Trophoblast cell (in vitro differentiated cells and primary cell): ENCODE measurements around the gene VPS26C.

Experiments used
- DNase-seq, 2 donors: peaks; one replicate each; pipeline ENCODE4 v3.0.0-alpha.2; 2016
- H2AFZ ChIP-seq: 2 replicates; pipeline ENCODE4 v1.6.1; 2013; ENCODE audit warnings: low read length, moderate library complexity, mild to moderate bottlenecking; ENCODE audit not compliant: insufficient read depth, poor library complexity
- H2AK5ac ChIP-seq: 2 replicates; pipeline ENCODE4 v1.6.1; 2013; ENCODE audit warnings: mild to moderate bottlenecking, low read length
- H2BK120ac ChIP-seq: 2 replicates; pipeline ENCODE4 v1.6.1; 2013; ENCODE audit warnings: low read length, mild to moderate bottlenecking, moderate library complexity; ENCODE audit not compliant: insufficient read depth, poor library complexity
- H2BK12ac ChIP-seq: 2 replicates; pipeline ENCODE4 v1.6.1; 2013; ENCODE audit warnings: mild to moderate bottlenecking, low read length, moderate library complexity
- H2BK5ac ChIP-seq: 2 replicates; pipeline ENCODE4 v1.6.1; 2013; ENCODE audit warnings: low read length, low read depth, moderate library complexity, mild to moderate bottlenecking; ENCODE audit not compliant: poor library complexity
- H3K14ac ChIP-seq: 2 replicates; pipeline ENCODE4 v1.6.1; 2013; ENCODE audit warnings: mild to moderate bottlenecking, low read length
- H3K18ac ChIP-seq: 2 replicates; pipeline ENCODE4 v1.6.1; 2013; ENCODE audit warnings: mild to moderate bottlenecking, low read length
- H3K23ac ChIP-seq: 2 replicates; pipeline ENCODE4 v1.6.1; 2013; ENCODE audit warnings: low read length
- H3K27ac ChIP-seq: 2 replicates; pipeline ENCODE4 v1.5.1; 2013; ENCODE audit warnings: low read depth, mild to moderate bottlenecking, inconsistent platforms, low read length, moderate library complexity
- H3K27me3 ChIP-seq: 2 replicates; pipeline ENCODE4 v1.6.1; 2013; ENCODE audit warnings: inconsistent platforms, mild to moderate bottlenecking, low read length, moderate library complexity; ENCODE audit not compliant: insufficient read depth
- H3K36me3 ChIP-seq, 2 experiments: 1 replicate in 1 of 2; 2 replicates in 1 of 2; pipeline ENCODE4 v1.6.1; 2013; ENCODE audit warnings: low read length in 2 of 2, mild to moderate bottlenecking in 2 of 2, moderate library complexity in 1 of 2; ENCODE audit not compliant: insufficient read depth in 2 of 2, control insufficient read depth in 1 of 2
- H3K4ac ChIP-seq: 2 replicates; pipeline ENCODE4 v1.6.1; 2013; ENCODE audit warnings: low read depth, mild to moderate bottlenecking, low read length, moderate library complexity
- H3K4me1 ChIP-seq, 2 experiments: 1 replicate in 1 of 2; 2 replicates in 1 of 2; pipeline ENCODE4 v1.6.1; 2013; ENCODE audit warnings: low read length in 2 of 2, mild to moderate bottlenecking in 2 of 2, moderate library complexity in 1 of 2; ENCODE audit not compliant: insufficient read depth in 2 of 2, control insufficient read depth in 1 of 2
- H3K4me2 ChIP-seq: 2 replicates; pipeline ENCODE4 v1.6.1; 2013; ENCODE audit warnings: inconsistent platforms, mild to moderate bottlenecking, low read length, moderate library complexity
- H3K4me3 ChIP-seq: 2 replicates; pipeline ENCODE4 v1.5.1; 2013; ENCODE audit warnings: mild to moderate bottlenecking, low read depth, low read length, inconsistent platforms
- H3K79me1 ChIP-seq: one replicate; pipeline ENCODE4 v1.6.1; 2013; ENCODE audit warnings: low read length
- H3K79me2 ChIP-seq: 2 replicates; pipeline ENCODE4 v1.6.1; 2013; ENCODE audit warnings: low read length, mild to moderate bottlenecking; ENCODE audit not compliant: control insufficient read depth, insufficient read depth, poor library complexity
- H3K9ac ChIP-seq: 2 replicates; pipeline ENCODE4 v1.6.1; 2013; ENCODE audit warnings: mild to moderate bottlenecking, low read length
- H3K9me3 ChIP-seq: 2 replicates; pipeline ENCODE4 v1.6.1; 2013; ENCODE audit warnings: low read depth, mild to moderate bottlenecking, control low read depth, inconsistent platforms, low read length; ENCODE audit not compliant: insufficient read depth
- H4K12ac ChIP-seq: 2 replicates; pipeline ENCODE4 v1.6.1; 2013; ENCODE audit warnings: low read depth, mild to moderate bottlenecking, low read length, moderate library complexity
- H4K8ac ChIP-seq: 2 replicates; pipeline ENCODE4 v1.6.1; 2013; ENCODE audit warnings: low read depth, mild to moderate bottlenecking, low read length, moderate library complexity
- H4K91ac ChIP-seq: one replicate; pipeline ENCODE4 v1.6.1; 2013; ENCODE audit warnings: low read depth, mild to moderate bottlenecking, low read length, moderate library complexity
- WGBS: extraction: QIAGEN DNeasy Blood & Tissue Kit; methylation state at CpG from one replicate; pipeline ENCODE4 v1.1.7; 2013; ENCODE audit warnings: missing lambda C conversion rate; ENCODE audit not compliant: insufficient read length, insufficient coverage; ENCODE audit errors: extremely low coverage; 5-methylcytosine and 5-hydroxymethylcytosine counted together

Gene VPS26C

DNA sequence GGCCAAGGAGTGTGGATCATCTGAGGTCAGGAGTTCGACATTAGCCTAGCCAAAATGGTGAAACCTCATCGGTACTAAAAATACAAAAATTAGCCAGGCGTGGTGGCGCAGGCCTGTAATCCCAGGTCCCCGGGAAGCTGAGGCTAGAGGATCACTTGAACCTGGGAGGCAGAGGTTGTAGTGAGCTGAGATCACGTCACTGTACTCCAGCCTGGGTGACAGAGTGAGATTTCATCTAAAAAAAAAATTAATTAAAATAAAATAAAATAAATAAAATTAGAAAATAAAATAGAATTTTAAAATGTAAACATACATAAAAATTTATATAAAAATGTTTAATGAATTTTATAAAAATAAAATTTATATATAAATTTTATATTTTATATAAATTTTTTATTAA lies 5.8 kb upstream of the VPS26C start:
- H3K9me3 ChIP-seq: no peaks in the 10 kb centered on the region
- no peak overlapping the region for H2AFZ ChIP-seq
- no peak overlapping the region for H3K27ac ChIP-seq
- H3K79me1 ChIP-seq: peaks cover 3% of the 10 kb centered on the region
- no peaks in the 10 kb centered on the region for H3K27me3 ChIP-seq
- H2BK12ac ChIP-seq: no peak overlapping the region
- no peak overlapping the region for H3K23ac ChIP-seq
- H3K4me3 ChIP-seq: no peak overlapping the region
- no peak overlapping the region for H2BK5ac ChIP-seq
- H4K8ac ChIP-seq: no peak overlapping the region
- no peak overlapping the region for H3K14ac ChIP-seq
- peaks cover under 1% of the 10 kb centered on the region for H3K79me2 ChIP-seq
- no peak overlapping the region for H3K4me2 ChIP-seq
- no peak overlapping the region for H3K18ac ChIP-seq
- H3K9ac ChIP-seq: no peak overlapping the region
- H3K4me1 ChIP-seq: no peaks in the 10 kb centered on the region
- H4K91ac ChIP-seq: no peak overlapping the region
- no peak overlapping the region for H3K4ac ChIP-seq
- H4K12ac ChIP-seq: no peak overlapping the region
- WGBS: no CpG with 5 or more reads among the region's 6 CpGs
- DNase-seq: no peak
- H2BK120ac ChIP-seq: no peak overlapping the region
- no peak overlapping the region for H2AK5ac ChIP-seq
- H3K36me3 ChIP-seq: no peaks in the 10 kb centered on the region

GRCh38 chr21:37270576-37271365 lies 3.6 kb upstream of the VPS26C start:
- H3K18ac ChIP-seq: no peak overlapping the region
- H3K79me2 ChIP-seq: peaks cover 7% of the 10 kb centered on the region
- no peak overlapping the region for H2AFZ ChIP-seq
- no peak overlapping the region for H3K9ac ChIP-seq
- H3K27ac ChIP-seq: no peak overlapping the region
- H3K4me1 ChIP-seq: peaks cover 2 to 3% of the 10 kb centered on the region in 2 experiments
- H2BK5ac ChIP-seq: no peak overlapping the region
- no peak overlapping the region for H2BK120ac ChIP-seq
- no peak overlapping the region for H2AK5ac ChIP-seq
- H3K9me3 ChIP-seq: no peaks in the 10 kb centered on the region
- no peak overlapping the region for H3K4ac ChIP-seq
- no peak overlapping the region for H3K4me3 ChIP-seq
- H4K8ac ChIP-seq: no peak overlapping the region
- H3K23ac ChIP-seq: no peak overlapping the region
- no peak overlapping the region for H3K14ac ChIP-seq
- H3K79me1 ChIP-seq: peaks cover 11% of the 10 kb centered on the region
- no CpG with 5 or more reads among the region's 8 CpGs for WGBS
- H3K4me2 ChIP-seq: no peak overlapping the region
- DNase-seq: peak in 1 of 2 donors; percentile 72
- no peaks in the 10 kb centered on the region for H3K36me3 ChIP-seq
- H4K12ac ChIP-seq: no peak overlapping the region
- no peak overlapping the region for H4K91ac ChIP-seq
- no peaks in the 10 kb centered on the region for H3K27me3 ChIP-seq
- no peak overlapping the region for H2BK12ac ChIP-seq

DNA sequence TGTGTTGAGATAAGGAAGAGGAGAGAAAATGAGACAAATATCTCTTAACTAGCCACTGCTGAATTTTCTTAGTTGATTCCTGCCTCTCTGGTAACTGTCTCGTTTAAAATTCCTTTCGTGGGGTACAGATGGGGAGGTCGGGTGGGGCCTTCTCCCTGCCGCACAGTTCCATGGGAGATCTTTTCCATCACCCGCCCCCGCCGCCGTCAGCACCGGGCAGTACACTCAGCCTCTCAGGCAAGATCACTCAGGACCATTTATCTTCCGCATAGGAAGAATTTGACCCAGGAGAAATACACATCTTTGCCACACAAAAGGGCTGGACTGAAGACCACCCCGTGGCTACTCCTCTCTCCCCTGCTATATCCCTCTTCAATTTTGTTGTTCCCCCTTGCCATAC lies 2.3 kb upstream of the VPS26C start:
- peaks cover 11% of the 10 kb centered on the region for H3K79me1 ChIP-seq
- no CpG with 5 or more reads among the region's 11 CpGs for WGBS
- no peak overlapping the region for H3K9ac ChIP-seq
- no peak overlapping the region for H2AK5ac ChIP-seq
- H2AFZ ChIP-seq: no peak overlapping the region
- H4K91ac ChIP-seq: no peak overlapping the region
- no peak overlapping the region for H3K4ac ChIP-seq
- H3K36me3 ChIP-seq: no peaks in the 10 kb centered on the region
- H4K8ac ChIP-seq: no peak overlapping the region
- no peak overlapping the region for H3K4me3 ChIP-seq
- H4K12ac ChIP-seq: no peak overlapping the region
- no peak overlapping the region for H3K14ac ChIP-seq
- no peak overlapping the region for H2BK120ac ChIP-seq
- no peak overlapping the region for H2BK12ac ChIP-seq
- no peak overlapping the region for H3K23ac ChIP-seq
- no peaks in the 10 kb centered on the region for H3K27me3 ChIP-seq
- H2BK5ac ChIP-seq: no peak overlapping the region
- peaks cover 2 to 3% of the 10 kb centered on the region in 2 experiments for H3K4me1 ChIP-seq
- H3K27ac ChIP-seq: no peak overlapping the region
- peaks cover 7% of the 10 kb centered on the region for H3K79me2 ChIP-seq
- H3K4me2 ChIP-seq: no peak overlapping the region
- no peaks in the 10 kb centered on the region for H3K9me3 ChIP-seq
- no peak for DNase-seq
- H3K18ac ChIP-seq: no peak overlapping the region

DNA sequence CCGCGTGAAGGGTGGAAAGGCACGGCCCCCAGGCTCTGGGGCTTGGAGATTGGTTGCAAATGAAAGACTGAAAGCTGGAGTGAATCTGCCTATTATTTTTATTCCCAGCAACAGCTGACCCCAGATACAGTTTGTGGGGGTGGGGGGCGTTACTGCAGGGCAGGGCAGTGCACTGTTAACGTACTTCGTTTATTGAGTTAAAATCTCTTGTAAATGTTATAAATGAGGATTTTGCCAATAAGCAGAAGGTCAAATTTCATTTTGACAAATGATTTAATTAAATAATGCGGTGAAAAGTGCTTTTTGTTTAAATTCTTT lies 1.0 kb upstream of the VPS26C start:
- H3K4me3 ChIP-seq: peak overlapping the region; percentile 72
- H4K91ac ChIP-seq: peak overlapping the region; percentile 97
- no peak for DNase-seq
- peak overlapping the region; percentile 95 for H3K9ac ChIP-seq
- H3K4me2 ChIP-seq: peak overlapping the region; percentile 73
- no peak overlapping the region for H2AK5ac ChIP-seq
- H3K27me3 ChIP-seq: no peaks in the 10 kb centered on the region
- no peaks in the 10 kb centered on the region for H3K36me3 ChIP-seq
- no peak overlapping the region for H3K23ac ChIP-seq
- H4K8ac ChIP-seq: peak overlapping the region; percentile 100
- peaks cover 2 to 3% of the 10 kb centered on the region in 2 experiments for H3K4me1 ChIP-seq
- peak overlapping the region; percentile 90 for H4K12ac ChIP-seq
- H3K9me3 ChIP-seq: no peaks in the 10 kb centered on the region
- peak overlapping the region; percentile 95 for H3K18ac ChIP-seq
- H2AFZ ChIP-seq: peak overlapping the region; percentile 80
- no peak overlapping the region for H2BK12ac ChIP-seq
- H3K79me1 ChIP-seq: peaks cover 11% of the 10 kb centered on the region
- H3K27ac ChIP-seq: peak overlapping the region; percentile 98
- peaks cover 7% of the 10 kb centered on the region for H3K79me2 ChIP-seq
- no CpG with 5 or more reads among the region's 7 CpGs for WGBS
- H3K4ac ChIP-seq: no peak overlapping the region
- H2BK120ac ChIP-seq: peak overlapping the region; percentile 97
- H3K14ac ChIP-seq: peak overlapping the region; percentile 92
- H2BK5ac ChIP-seq: peak overlapping the region; percentile 94
